NCI-H1105 (cell line): ENCODE results near the gene CACNA1B.

Source experiments
- DNase-seq: peaks from one replicate; lab custom pipeline; 2025; lab: John Stamatoyannopoulos, UW

The CACNA1B gene

DNA sequence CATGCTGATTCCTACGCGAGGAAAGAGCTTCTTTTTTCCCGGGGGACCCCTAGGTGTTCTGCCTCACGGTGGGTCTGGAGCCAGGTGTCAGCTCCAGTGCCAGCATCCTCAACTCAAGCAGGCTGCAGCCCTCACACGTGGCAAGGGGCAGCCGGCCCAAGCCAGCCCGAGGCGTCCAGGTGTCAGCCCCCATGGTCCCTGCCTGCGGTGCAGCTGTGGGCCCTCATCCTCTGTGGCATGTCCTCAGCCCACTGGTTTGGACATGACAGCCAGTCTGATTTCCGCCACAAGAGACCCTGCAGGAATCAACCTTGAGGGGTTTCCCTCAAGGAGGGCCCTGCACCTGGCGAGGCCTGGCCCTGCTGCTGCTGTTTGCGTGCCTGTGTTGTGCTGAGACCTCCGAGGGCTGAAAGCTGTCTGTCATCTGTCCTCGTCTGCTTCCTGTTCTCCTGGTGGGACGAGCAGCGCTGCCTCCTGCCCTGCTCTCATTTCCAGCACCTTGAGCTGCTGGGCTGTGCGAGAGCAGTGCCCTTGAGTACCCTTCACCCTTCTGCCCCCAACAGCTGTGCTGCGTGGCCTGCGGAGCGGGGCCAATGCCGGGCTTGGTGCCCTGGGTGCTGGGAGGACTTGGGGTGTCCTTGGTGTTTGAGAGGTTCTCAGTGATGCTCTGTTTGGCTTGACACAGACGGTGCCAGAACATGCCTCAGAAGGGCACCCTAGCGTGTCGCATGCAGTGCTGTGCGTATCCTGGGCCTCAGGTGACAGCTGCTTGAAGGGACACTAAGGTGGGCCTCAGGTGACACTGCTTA lies 137.6 kb downstream of the CACNA1B start:
- no peak for DNase-seq

GRCh38 chr9:138016406-138017187 lies 139.0 kb downstream of the CACNA1B start:
- DNase-seq = no peak

- DNase-seq = no peak
These were observed 139.6 kb downstream of the CACNA1B start for GRCh38 chr9:138017200-138017599.

DNA sequence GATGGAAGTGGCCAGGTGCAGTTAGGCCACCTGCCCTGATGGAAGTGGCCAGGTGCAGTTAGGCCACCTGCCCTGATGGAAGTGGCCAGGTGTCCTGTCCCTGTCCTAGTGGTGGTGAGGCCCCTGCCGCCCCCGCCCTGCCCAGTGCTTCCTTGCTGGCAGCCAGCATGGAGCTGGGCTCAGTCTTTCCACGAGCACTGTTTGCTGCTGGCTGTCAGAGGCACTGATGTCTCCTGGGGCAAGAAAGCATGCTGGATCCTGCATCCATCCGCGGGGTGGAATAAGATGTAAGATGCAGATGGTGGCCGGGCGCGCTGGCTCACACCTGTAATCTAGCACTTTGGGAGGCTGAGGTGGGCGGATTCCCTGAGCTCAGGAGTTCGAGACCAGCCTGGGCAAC lies 141.9 kb downstream of the CACNA1B start:
- peak; percentile 21 for DNase-seq

GRCh38 chr9:138020120-138020794 lies 142.7 kb downstream of the CACNA1B start:
- DNase-seq = no peak

- no peak for DNase-seq
These were observed 143.2 kb downstream of the CACNA1B start for GRCh38 chr9:138020795-138021182.

- no peak for DNase-seq
These were observed 143.9 kb downstream of the CACNA1B start for GRCh38 chr9:138021251-138022056.

- no peak for DNase-seq
These were observed 144.6 kb downstream of the CACNA1B start for GRCh38 chr9:138022121-138022741.

DNA sequence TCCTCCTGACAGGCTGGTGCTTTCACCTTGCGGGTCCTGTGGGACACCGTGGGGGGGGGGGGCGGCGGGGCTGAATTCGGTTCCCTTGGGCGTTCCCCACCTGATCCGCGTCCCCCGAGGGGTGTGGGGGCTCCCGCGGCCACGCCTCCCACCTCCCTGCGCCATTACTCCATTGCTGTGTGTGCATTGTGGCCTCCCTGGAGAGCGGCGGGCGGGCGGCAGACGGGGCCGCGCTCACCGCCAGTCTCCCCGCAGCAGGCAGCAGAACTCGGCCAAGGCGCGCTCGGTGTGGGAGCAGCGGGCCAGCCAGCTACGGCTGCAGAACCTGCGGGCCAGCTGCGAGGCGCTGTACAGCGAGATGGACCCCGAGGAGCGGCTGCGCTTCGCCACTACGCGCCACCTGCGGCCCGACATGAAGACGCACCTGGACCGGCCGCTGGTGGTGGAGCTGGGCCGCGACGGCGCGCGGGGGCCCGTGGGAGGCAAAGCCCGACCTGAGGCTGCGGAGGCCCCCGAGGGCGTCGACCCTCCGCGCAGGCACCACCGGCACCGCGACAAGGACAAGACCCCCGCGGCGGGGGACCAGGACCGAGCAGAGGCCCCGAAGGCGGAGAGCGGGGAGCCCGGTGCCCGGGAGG lies 145.3 kb downstream of the CACNA1B start:
- DNase-seq = no peak

GRCh38 chr9:138023394-138024124 lies 146.0 kb downstream of the CACNA1B start:
- DNase-seq = no peak

DNA sequence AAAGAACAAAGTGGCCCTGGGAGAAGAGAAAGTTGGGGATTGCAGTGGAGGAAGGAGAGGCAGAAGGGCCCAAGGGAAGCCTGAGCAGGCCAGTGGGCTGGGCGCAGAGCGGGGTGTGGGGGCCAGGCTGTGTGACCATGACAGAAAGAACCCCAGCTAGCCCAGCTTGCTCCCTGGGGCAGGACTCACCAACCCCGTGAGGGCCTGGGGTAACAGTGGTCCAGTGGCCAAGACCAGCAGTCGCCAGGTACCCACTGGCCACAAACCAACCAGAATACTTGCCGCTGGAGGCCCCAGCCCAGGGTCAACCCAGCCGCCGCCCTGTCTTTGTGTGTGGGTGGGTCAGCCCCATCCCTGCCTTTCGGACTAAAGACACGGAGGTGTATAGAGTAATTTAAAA lies 146.5 kb downstream of the CACNA1B start:
- no peak for DNase-seq

DNA sequence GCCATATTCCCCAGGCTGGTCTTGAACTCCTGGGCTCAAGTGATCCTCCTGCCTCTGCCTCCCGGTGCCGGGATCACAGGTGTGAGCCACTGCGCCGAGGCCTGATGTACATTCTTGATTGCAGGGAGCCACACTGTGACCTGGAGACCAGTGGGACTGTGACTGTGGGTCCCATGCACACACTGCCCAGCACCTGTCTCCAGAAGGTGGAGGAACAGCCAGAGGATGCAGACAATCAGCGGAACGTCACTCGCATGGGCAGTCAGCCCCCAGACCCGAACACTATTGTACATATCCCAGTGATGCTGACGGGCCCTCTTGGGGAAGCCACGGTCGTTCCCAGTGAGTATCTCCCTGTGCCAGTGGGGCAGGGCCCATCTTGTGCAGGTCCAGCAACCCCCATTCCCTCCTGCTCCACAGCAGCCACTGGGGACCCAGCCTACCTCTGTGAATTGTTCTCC lies 147.3 kb downstream of the CACNA1B start:
- DNase-seq = no peak

DNA sequence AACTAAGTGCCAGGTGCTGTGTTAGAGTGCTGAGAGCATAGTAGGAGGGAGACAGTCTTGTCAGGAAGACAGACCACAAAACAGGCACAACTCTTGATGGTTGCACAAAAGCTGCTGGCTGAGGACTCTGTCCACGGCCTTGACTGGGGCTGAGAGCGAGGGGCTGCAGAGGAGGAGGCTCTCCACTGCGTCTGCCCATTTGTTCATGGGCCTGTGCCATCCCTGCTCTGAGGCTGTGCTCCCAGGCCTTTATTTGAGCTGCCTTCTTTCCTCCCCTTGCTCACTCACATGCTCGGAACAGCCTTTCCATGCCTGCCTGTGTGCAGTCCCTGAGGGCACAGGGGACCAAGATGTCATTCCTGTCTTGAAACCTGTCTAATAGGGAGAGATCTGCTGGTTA lies 147.8 kb downstream of the CACNA1B start:
- no peak for DNase-seq

- no peak for DNase-seq
These were observed 148.3 kb downstream of the CACNA1B start for GRCh38 chr9:138025908-138026307.

DNA sequence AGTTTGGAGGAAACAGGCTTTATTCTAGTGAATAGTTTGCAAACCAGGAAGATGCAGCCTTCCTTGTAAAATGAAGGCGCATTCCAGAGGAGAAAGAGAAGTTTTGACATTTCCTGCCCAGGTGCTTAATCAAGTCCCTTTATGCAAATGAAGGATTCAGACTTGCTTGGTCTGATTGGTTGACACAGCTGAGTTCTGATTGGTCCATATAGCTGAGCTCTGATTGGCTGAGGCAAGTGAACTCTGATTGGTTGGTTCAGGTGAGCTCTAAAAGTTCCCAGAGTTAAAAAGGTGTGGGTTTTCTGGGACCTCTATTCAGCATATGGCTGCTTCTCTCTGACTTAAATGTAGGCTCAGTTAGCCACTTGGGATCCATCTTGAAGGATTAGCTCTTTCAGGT lies 151.0 kb downstream of the CACNA1B start:
- no peak for DNase-seq

GRCh38 chr9:138031186-138031585 lies 153.6 kb downstream of the CACNA1B start:
- no peak for DNase-seq

DNA sequence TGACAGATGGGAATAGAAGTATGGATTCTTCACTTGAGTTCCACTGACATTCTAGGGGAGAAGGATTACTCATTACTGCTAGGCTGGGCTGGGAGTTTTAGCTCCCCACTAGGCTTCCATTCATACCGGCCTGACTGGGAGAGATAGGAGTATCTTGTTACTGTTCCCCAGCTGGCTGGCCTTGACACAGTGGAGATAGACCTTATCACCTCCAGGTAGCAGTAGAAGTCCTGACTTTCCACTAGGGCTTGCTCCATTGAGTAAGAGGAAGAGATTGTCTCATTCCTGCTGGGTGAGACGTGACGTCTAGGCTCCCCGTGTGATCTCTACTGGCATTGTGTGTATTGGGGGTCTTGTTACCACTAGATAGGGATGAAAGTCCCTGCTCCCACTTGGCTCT lies 156.4 kb downstream of the CACNA1B start:
- DNase-seq = no peak

DNA sequence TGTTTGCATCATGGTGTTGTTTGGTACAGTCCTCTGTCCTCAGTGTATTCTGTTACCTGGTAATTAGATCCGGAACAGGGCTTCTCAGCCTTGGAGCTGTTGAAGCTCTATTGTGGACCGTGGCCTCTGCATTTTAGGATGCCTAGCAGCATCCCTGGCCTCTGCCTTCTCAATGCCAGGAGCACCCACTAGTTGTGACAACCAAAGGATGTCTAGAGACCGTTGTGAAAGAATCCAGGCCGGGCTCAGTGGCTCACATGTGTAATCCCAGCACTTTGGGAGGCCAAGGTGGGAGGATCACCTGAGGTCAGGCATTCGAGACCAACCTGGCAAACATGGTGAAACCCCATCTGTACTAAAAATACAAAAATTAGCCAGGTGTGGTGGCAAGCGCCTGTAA lies 159.6 kb downstream of the CACNA1B start:
- no peak for DNase-seq

GRCh38 chr9:138038244-138038671 lies 160.7 kb downstream of the CACNA1B start:
- no peak for DNase-seq
